Measurements from ENCODE around the gene EIPR1.

EIPR1 gene

GRCh38 chr2:3421580-3421979 is 44.0 kb upstream of the EIPR1 start:
- H3F3A ChIP-seq (ENCODE audit: insufficient read depth) = no peaks in the 10 kb centered on the region
- no peaks in the 10 kb centered on the region for H3K9me2 ChIP-seq (replicated peaks; ENCODE audit: insufficient read depth, low read length)
- H3K9ac ChIP-seq (ENCODE audit: low read length) = no peak overlapping the region
- H4K20me1 ChIP-seq (ENCODE audit: low read depth, low read length) = no peaks in the 10 kb centered on the region
- H3K4me2 ChIP-seq (ENCODE audit: low read depth, low read length, poor library complexity, severe bottlenecking) = no peak overlapping the region
- TF ChIP-seq, protein P1, sequence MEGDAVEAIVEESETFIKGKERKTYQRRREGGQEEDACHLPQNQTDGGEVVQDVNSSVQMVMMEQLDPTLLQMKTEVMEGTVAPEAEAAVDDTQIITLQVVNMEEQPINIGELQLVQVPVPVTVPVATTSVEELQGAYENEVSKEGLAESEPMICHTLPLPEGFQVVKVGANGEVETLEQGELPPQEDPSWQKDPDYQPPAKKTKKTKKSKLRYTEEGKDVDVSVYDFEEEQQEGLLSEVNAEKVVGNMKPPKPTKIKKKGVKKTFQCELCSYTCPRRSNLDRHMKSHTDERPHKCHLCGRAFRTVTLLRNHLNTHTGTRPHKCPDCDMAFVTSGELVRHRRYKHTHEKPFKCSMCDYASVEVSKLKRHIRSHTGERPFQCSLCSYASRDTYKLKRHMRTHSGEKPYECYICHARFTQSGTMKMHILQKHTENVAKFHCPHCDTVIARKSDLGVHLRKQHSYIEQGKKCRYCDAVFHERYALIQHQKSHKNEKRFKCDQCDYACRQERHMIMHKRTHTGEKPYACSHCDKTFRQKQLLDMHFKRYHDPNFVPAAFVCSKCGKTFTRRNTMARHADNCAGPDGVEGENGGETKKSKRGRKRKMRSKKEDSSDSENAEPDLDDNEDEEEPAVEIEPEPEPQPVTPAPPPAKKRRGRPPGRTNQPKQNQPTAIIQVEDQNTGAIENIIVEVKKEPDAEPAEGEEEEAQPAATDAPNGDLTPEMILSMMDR (IDR thresholded peaks at IDR 0.05; ENCODE audit: insufficient read depth, low read length, poor library complexity, severe bottlenecking) = no peak
- TF ChIP-seq EZH2phosphoT487 (conservative IDR thresholded peaks at IDR 0.05; ENCODE audit: low read length) = no peak
- H3K27ac ChIP-seq (ENCODE audit: low read depth, low read length) = no peak overlapping the region
- H2AFZ ChIP-seq (ENCODE audit: low read depth, low read length, severe bottlenecking) = no peak overlapping the region
- no peaks in the 10 kb centered on the region for H3K27me3 ChIP-seq (ENCODE audit: low read length)
- H3K36me3 ChIP-seq (ENCODE audit: low read length) = peaks cover 5% of the 10 kb centered on the region; the same call in 1 of the 2 replicates
- H3K4me3 ChIP-seq (ENCODE audit: insufficient read depth, low read length, poor library complexity, severe bottlenecking) = no peak overlapping the region
- H3K9me3 ChIP-seq (ENCODE audit: insufficient read depth, low read length) = no peaks in the 10 kb centered on the region
- H3K79me2 ChIP-seq (ENCODE audit: insufficient read depth, low read length) = no peaks in the 10 kb centered on the region

- Histone ChIP-seq H3K9me2 (replicated peaks; ENCODE audit: insufficient read depth, low read length) (no peaks in the 10 kb centered on the region), H3K4me2 (ENCODE audit: low read depth, low read length, poor library complexity, severe bottlenecking) (no peak overlapping the region), H3K79me2 (ENCODE audit: insufficient read depth, low read length) (no peaks in the 10 kb centered on the region), H3K27ac (ENCODE audit: low read depth, low read length) (no peak overlapping the region), H3K4me3 (ENCODE audit: insufficient read depth, low read length, poor library complexity, severe bottlenecking) (no peak overlapping the region), H3K9me3 (ENCODE audit: insufficient read depth, low read length) (no peaks in the 10 kb centered on the region), H3K9ac (ENCODE audit: low read length) (no peak overlapping the region), H3K36me3 (ENCODE audit: low read length) (peaks cover 5% of the 10 kb centered on the region; the same call in 1 of the 2 replicates), H3F3A (ENCODE audit: insufficient read depth) (no peaks in the 10 kb centered on the region), H4K20me1 (ENCODE audit: low read depth, low read length) (no peaks in the 10 kb centered on the region), H2AFZ (ENCODE audit: low read depth, low read length, severe bottlenecking) (no peak overlapping the region), H3K27me3 (ENCODE audit: low read length) (no peaks in the 10 kb centered on the region)
- TF ChIP-seq EZH2phosphoT487 (conservative IDR thresholded peaks at IDR 0.05; ENCODE audit: low read length) = no peak
- TF ChIP-seq, protein P1 (IDR thresholded peaks at IDR 0.05; ENCODE audit: insufficient read depth, low read length, poor library complexity, severe bottlenecking) = no peak
Observed at GRCh38 chr2:3420769-3421397, 43.3 kb upstream of the EIPR1 start.

DNA sequence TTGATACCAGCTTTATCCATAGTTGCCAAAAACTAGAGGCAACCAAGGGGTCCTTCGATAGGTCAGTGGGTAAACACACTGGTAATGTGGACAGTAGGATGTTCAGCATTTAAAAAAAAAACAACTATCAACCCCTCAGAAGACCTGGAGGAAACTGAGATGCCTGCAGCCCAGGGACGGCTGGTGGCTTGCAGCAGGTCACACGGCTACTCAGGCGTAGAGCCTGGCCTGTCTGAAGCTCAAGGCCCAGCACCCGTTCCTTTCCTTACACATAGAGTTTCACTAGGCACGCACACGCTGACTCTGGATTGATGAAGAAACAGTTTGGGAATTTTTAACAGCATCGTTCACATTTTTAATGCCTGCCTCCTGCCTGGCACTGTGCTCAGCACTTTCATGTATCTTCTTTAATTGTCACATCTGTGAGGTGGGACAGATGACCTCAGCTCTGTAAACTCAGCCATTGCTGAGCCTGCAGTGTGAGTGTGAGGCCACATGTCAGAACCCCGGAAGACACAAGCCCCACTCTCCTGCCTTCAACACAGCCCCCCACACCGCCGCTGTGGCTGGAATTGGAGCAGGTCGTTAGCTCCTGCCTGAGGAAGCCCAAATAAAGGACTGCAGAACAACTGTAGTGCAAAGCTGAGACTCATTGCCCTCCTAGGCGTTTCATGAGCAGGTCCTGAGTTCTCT is 42.6 kb upstream of the EIPR1 start:
- no peak overlapping the region for H2AFZ ChIP-seq (ENCODE audit: low read depth, low read length, severe bottlenecking)
- H3K79me2 ChIP-seq (ENCODE audit: insufficient read depth, low read length) = no peaks in the 10 kb centered on the region
- H3K4me2 ChIP-seq (ENCODE audit: low read depth, low read length, poor library complexity, severe bottlenecking) = no peak overlapping the region
- H3K4me3 ChIP-seq (ENCODE audit: insufficient read depth, low read length, poor library complexity, severe bottlenecking) = no peak overlapping the region
- H3F3A ChIP-seq (ENCODE audit: insufficient read depth) = no peaks in the 10 kb centered on the region
- H4K20me1 ChIP-seq (ENCODE audit: low read depth, low read length) = no peaks in the 10 kb centered on the region
- no peaks in the 10 kb centered on the region for H3K27me3 ChIP-seq (ENCODE audit: low read length)
- no peak overlapping the region for H3K9ac ChIP-seq (ENCODE audit: low read length)
- H3K27ac ChIP-seq (ENCODE audit: low read depth, low read length) = no peak overlapping the region
- no peaks in the 10 kb centered on the region for H3K9me2 ChIP-seq (replicated peaks; ENCODE audit: insufficient read depth, low read length)
- H3K36me3 ChIP-seq (ENCODE audit: low read length) = peaks cover 5% of the 10 kb centered on the region; the same call in 1 of the 2 replicates
- no peak for TF ChIP-seq EZH2phosphoT487 (conservative IDR thresholded peaks at IDR 0.05; ENCODE audit: low read length)
- TF ChIP-seq, protein P1 (IDR thresholded peaks at IDR 0.05; ENCODE audit: insufficient read depth, low read length, poor library complexity, severe bottlenecking) = no peak
- H3K9me3 ChIP-seq (ENCODE audit: insufficient read depth, low read length) = no peaks in the 10 kb centered on the region
